HG02623 (cell line): ENCODE data around the gene DCHS2.
"Not testable (repeated sequence)": the region's sequence is repeated elsewhere in the genome, so short reads cannot be mapped to it uniquely, and the experiment has no call there.

ENCODE experiments used
- ATAC-seq: cut with Tn5 transposase; IDR thresholded peaks from one replicate; pipeline ENCODE4 v1.9.1; 2021; ENCODE audit warnings: moderate library complexity; ENCODE audit not compliant: unreplicated experiment

The DCHS2 gene

GRCh38 chr4:154231806-154232478 is 259.7 kb downstream of the DCHS2 start:
- ATAC-seq: no peak

- ATAC-seq: no peak
These were observed 260.9 kb downstream of the DCHS2 start for GRCh38 chr4:154230723-154231122.

DNA sequence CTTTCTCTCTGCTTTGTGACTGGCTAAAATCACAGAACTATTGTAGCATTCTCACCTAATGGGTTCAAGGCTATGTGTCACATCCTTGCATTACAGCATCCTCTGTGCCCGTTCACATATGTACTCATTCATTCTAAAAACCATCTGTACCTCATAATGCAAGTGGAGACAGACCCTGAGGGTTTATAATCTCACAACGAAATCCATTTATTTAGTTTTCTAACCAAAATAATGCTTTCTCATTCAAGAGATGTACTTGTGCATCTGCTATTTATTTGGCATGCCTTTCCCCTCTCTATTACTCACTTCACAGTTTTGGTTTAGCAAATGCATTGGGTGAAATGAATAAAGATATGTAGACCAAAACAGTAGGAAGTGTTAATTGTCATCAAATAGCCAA is 261.5 kb downstream of the DCHS2 start:
- no peak for ATAC-seq

- no peak for ATAC-seq
These were observed 268.7 kb downstream of the DCHS2 start for GRCh38 chr4:154222875-154223274.

GRCh38 chr4:154218051-154218450 is 273.5 kb downstream of the DCHS2 start:
- ATAC-seq: no peak

DNA sequence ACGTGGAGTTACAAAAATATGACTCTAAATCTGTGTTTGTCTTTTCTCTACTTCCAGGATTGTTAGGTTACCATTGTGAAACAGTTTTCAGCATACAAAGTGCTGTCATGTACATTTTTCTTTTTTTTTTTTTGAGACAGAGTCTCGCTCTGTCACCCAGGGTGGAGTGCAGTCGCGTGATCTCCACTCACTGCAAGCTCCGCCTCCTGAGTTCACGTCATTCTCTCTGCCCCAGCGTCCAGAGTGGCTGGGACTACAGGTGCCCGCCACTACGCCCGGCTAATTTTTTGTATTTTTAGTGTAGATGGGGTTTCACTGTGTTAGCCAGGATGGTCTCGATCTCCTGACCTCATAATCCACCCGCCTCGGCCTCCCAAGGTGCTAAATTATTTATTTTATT is 274.2 kb downstream of the DCHS2 start:
- not testable (repeated sequence) for ATAC-seq

GRCh38 chr4:154211506-154211905 is 280.1 kb downstream of the DCHS2 start:
- no peak for ATAC-seq

DNA sequence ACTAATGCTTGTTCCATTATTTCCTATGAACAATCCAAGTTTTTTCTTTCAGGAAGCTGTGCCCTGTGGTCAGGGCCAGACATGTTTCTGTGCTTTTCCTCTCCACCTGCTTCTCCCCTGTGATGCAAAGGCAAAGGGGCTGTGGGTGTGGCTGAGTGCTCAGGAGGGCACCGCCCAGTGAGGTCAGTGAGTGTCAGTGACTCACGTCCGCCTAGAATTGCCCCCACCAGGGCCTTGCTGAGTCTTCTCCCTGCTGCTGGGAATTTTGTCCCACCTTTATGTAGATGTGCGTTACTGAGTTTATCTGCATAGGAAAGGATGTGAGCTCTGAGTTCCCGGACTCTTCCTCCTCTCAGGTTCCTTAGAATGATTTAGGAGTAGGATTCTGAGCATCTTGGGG is 283.2 kb downstream of the DCHS2 start:
- ATAC-seq: no peak

GRCh38 chr4:154205471-154205870 is 286.1 kb downstream of the DCHS2 start:
- ATAC-seq: no peak

- ATAC-seq: no peak
These were observed 296.9 kb downstream of the DCHS2 start for GRCh38 chr4:154194649-154195048.

- no peak for ATAC-seq
These were observed 299.0 kb downstream of the DCHS2 start for GRCh38 chr4:154192585-154192984.

- no peak for ATAC-seq
These were observed 302.3 kb downstream of the DCHS2 start for GRCh38 chr4:154189346-154189745.

DNA sequence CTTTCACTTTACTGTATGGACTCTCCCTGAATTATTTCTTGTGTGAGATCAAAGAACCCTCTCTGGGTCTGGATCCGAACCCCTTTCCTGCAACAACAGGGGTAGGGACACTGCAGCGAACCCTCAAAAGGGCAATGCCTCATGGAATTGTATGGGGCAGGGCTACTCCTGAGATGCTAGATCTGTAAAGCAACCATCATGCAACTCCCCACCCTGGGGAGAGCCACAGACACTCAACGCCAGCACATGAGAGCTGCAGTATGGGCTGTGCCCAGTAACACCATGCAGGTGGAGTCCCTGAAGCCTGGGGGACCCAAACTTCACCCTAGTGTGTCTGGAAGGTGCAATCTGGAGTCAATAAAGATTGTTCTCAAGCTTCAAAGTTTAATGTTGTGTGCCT is 304.7 kb downstream of the DCHS2 start:
- ATAC-seq: no peak

DNA sequence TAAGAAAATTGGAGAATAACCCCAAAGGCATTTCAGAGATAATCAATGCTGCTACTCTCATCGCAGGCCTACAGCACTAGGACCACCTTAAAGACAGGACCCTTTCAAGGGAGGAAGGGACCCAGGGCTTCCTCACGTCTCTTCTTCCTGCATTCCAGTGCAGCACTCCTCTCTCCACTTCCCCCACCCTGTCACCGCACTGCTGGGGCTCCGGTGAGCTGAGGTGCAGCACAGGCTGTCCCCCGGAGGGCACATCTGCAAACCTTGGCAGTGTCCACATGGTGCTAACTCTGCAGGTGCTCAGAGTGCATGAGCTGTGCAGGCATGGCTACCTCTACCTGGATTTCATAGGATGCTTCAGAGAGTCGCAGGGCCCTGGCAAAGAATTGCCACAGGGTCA is 305.6 kb downstream of the DCHS2 start:
- ATAC-seq: no peak

DNA sequence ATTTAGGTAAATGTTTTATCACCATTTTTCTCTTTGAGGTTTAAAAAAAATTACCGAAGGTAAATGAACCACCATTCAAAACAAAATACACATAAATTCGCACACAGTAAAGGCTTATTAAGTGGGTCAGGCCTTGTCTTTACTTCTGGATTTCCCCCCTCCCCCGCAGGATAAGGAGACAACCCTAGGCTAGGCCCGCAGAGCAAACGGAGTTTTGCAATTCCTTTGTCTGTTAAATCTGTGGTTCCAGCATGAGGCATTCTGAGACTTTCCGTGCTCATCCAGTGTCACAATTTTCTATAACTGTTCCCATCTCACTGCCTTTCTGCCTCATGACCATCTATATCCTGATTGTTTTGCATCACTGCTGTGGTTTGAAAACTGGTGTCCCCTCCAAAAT is 307.4 kb downstream of the DCHS2 start:
- ATAC-seq: no peak

DNA sequence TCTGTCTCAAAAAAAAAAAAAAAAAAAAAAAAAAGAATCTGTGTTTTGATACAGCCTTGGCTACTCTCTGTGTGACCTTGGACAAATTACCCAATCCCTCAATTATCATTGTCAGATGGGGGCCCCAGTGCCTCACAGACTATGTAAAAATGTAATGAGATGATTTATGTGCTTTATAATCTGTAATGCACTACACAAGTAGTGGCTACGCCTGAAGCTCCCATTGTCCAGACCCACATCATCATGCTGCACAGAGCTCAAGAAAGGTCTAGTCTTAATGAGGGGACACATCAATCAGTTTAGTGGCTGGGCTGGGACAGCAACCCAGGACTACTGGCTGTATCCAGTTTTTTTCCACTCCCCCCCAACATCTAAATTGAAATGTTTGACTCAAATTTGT is 308.3 kb downstream of the DCHS2 start:
- ATAC-seq: no peak
